GM11168 (cell line): ENCODE measurements around the gene SLC16A10.

Source experiments
- in situ Hi-C: fragments of 300-500 bp; cut with MboI; formaldehyde crosslinking; loops from one replicate; pipeline ENCODE4 v1.12.0; 2022; ENCODE audit warnings: low sequenced_read_pairs; ENCODE audit not compliant: unreplicated experiment

Gene SLC16A10

DNA sequence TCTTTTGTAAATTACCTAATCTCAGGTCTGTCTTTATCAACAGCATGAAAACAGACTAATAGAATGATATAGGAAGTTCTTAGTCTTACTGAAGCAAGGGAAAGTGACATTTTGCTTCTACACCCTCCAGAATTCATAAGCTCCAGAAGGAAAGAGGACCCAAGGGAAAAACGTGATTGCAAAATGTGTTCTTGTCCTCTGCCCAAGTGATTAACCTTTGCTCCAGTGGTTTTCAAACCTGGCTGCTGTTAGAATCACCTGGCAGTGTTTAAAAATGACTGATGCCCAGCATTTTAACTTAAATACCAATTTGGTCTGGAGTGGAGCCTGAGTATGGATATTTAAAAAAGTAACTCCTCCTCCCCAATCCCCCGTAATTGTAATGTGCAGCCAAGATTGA lies 191.4 kb downstream of the SLC16A10 start:
- in situ Hi-C loops: no loop called here

DNA sequence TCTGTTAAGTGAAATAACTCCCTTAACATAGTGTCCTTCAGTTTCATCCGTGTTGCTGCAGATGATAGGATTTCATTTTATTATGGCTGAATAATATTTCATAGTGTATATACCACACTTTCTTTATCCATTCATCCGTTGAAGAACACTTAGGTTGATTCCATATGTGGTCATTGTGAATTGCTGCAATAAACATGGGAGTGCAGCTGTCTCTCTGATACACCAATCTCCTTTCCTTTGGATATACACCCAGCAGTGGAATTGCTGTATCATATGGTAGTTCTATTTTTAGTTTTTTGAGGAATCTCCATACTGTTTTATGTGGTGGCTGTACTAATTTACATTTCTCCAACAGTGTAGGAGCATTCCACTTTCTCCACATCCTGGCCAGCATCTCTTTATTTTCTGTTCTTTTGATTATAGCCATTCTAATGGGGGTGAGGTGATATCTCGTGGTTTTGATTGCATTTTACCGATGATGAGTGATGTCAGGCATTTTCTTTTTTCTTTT lies 193.2 kb downstream of the SLC16A10 start:
- in situ Hi-C loops: no loop called here
